NCI-H226 (cell line): ENCODE measurements around the gene LIN7C.

ENCODE experiments used
- DNase-seq: peaks from one replicate; pipeline ENCODE4 v3.0.0-alpha.2; 2015

Gene LIN7C

DNA sequence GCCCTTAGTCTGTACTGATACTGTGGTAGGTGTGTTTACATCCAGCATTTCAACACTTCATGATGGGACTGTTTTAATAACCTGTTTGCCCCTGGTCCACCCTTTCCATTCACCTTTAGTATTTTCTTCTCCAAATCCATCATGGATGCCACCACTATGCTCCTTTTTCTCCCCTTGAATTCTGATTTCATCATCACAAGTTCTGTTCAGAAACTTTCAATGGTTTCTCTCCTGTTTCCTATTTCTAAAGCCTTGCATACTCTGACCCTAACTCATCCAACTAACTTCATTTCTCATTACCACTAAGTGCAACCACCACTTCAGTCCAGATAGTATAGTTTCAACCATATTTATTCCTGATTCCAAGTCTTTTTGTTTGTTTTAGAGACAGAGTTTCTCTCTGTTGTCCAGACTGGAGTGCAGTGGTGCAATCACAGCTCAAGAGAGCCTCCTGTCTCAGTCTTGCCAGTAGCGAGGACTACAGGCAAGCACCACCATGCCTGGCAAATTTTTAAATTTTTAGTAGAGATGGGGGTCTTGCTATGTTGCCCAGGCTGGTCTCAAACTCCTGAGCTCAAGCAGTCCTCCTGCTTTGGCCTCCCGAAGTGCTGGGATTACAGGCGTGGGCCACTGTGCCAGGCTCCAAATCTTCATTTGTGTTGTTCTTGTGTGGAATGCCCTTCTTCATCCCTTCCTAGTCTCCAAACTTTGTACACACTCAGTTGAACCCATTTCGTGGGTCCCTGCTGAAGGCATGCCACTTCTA is 1.2 kb upstream of the LIN7C start:
- DNase-seq, result no peak

DNA sequence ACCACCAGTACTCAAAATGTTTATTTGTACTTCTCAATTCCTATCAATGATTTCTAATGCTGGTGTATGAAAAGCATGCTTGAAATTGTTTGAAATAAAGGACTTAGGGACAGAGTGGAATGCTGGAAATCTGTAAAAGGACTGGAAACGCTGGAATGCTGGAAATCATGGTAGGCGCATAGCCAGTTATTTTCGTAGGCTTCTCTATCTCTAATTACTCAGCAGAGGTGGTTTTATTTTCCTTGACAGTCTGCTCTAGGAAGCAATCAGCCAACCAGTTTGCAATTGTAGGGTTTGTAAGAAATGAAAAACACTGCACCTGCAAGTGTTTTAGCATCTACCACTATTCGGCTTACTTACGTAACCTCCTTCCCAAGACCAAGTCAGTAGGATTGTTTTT is 788 bp downstream of the LIN7C start:
- DNase-seq, result no peak

DNA sequence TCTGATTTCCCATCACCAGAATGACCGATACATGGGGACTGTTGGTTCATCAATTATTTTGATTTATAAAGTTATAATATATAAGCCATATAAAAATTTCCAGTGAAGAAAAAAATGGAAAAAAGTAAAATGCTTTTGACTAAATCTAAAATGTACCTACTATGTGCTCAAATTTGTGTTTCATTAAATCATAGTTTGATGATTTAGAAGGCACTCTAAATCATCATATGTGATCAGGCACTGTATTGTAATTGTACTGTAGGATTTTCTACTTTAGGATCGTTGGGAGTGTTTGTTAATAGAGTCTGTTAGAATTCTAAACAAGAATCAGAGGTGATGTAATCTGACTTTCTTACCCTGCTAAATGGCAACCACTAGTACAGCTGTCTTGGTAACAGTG is 2.4 kb downstream of the LIN7C start:
- DNase-seq, result no peak

DNA sequence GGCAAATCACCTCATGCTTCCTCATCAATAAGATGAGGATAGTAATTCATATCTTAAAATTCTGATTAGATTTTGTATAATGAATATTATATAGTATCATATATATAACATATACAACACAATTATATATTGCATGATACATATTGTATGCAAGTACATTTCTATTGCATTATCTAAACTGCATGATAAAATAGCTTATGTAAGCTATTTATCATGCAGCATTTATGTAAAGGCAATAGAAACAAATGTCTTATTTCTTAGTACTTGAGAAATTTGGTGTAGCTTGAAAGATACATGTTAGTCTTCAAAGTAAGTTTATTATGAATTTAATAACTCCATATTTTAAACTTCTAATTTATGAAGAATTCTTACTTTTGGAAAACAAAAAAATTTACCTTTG is 5.5 kb downstream of the LIN7C start:
- no peak for DNase-seq

DNA sequence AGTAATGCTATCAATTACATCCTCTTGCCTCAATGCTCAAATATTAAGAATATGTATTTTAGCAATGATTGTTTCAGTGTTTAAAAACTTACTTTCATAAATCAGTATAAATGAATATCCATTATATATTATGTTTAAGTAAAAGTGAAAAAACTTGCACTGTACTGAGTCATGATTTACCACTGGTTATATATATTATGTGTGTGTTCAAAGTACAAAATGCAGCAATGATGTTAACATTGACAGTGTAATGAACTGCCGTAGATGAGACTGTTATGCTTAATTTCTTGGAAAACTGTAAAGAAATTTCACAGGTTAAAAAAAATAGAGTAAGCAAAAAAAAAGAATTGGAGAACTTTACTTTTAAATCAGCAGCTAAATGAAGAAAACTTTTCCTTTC is 8.7 kb downstream of the LIN7C start:
- DNase-seq, result no peak

DNA sequence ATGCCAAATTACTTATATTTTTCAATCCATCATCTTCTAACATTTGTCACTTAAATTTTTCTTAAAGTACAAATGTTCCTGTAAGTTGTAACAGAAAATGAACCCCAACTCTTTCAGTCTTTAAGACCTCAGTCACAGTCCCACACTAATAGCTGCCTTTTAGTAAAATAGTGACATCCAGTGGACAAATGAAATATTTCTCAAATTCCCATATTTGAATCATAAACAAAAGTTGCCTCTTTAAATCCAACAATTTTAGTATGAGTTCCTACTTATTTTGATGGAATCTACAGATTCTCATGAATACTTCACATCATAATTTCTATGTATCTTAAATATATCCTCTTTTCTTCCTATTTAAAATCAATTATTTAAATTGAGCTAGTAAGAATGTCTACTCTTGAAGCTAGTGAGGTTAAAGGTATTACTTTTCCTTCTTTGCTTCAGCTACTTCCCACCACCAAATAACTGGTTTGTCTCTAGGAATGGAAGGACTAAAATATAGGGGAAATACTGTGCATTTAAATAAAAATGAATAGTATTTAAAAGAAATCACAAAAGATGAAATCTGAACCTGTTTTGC is 9.2 kb downstream of the LIN7C start:
- DNase-seq, result peak; percentile 22

DNA sequence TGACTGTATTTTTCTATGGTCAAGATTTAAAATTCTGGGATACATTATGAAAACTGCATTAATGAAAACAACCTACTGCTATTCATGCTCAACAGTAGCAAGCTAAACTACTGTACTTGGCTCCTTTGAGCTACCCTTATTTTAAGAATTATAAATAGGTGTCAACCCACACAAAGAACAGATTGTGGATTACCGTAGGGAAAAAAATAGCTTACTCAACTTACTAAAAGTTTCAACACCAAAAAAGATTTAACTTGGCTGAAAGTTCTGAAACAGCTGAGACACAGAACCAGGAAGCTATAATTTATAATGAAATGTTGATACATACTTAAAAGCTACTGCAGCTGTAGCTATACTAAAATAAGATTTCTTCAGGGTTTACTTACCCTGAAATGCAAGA is 10.1 kb downstream of the LIN7C start:
- DNase-seq, result no peak

DNA sequence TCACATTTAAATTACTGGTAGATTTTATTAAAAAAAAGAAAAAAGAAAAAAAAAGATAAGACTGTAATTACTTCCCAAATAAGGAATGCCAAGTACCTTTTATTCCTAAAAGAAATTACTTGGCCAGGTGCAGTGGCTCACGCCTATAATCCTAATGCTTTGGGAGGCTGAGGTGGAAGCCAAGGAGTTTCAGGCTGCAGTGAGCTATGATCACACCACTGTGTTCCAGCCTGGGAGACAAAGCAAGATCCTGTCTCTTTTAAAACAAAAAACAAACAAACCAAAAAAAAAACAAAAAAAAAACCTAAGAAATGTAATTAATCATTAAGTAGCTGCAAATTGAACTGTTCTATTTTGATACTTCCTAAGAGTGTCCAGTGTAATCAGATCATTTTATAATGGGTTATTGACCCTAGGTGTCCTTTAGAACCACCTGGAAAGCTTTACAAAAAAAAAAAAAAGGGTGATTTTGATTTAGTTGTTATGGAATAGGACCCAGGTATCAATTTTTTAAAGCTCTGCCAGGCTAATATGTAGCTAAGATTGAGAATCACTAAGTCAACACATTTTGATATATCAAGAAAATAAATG is 10.8 kb downstream of the LIN7C start:
- no peak for DNase-seq

DNA sequence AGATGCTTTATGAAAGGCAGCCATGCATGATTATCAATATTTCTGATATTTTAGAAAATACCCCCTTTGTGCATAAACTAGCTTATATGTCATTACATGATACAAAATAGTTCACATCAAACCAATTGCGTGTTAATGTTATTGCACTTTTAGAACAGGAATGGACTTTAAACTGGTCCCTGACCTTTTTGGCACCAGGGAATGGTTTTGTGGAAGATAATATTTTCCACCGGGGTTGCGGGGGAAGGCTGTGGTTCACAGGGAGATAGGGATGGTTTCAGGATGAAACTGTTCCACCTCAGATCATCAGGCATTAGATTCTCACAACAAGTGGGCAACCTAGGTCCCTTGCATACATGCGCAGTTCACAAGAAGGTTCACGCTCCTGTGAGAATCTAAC is 17.5 kb downstream of the LIN7C start:
- no peak for DNase-seq

DNA sequence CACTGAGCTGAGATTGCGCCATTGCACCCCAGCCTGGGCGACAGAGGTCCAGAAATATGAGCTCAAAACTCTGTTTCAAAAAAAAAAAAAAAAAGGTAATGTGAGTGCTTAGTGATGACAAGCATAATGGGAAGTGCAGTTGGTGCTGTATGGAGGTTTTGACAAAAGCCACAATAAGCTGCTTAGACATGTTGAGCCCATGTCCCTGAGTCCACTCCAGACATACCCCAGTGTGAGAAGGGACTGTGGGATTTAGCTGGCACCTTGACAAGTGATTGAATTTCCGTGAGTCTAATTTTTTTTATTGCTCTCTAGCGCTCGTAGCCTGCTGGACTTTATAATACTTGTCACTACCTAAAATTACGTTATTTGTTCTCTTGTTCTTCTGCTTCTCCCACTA is 18.9 kb downstream of the LIN7C start:
- DNase-seq, result no peak

DNA sequence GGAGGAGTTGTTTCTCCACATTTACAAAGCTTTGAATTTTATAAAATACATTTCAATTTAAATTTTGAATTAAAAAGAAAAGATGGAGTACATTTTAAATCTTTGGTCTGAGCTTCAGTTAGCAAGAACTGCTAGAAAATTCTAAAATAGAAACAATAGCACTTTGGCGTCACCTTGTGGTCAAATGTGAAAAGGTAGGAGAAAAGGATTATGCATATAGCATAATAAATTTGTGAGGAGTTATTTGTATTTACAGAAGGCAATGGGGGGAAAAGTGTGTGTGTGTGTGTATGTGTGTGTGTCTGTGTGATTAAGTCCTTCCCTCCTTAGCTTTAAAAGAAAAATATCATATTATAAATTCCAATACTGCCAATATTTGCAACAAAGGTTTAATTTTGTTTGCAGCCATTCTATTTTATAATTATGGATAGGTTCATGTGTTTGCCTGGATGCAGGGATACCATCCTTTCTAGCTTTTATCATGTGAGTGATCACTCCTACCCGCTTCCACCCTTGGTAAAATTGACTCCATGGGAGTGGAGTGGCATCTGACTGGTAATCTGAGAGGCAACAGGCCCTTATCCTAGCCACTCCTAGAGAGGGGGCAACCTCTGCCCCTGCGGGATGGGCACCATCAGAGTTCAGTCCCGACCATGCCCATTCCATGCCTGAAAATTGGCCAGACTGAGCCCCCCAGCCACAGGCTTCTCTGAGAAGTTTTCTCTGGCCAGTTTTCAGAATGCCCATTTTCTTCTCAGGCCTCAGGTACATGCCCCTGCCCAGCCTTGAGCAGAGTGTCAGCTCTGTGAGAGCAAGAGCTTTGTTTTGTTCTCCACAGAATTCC is 20.4 kb downstream of the LIN7C start:
- DNase-seq, result peak; percentile 22

DNA sequence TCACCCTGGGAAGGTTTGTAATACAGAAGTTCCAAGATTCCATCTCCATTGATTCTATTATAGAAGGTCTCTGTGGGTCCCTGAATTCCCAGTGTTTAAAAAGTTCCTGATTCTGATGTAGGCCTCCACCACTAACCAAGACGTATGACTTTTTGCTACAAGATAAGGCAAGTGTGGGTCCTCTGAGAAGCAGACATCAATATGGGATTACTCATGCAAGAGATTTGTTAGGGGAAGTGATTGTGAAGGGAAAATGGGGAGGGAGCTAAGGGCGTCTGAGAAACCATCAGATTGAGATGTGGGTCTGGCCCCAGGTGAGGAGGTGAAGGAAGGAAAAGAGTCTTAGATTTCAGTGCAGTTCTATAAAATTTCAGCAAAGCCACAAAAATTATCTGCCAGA is 23.8 kb downstream of the LIN7C start:
- DNase-seq, result no peak

DNA sequence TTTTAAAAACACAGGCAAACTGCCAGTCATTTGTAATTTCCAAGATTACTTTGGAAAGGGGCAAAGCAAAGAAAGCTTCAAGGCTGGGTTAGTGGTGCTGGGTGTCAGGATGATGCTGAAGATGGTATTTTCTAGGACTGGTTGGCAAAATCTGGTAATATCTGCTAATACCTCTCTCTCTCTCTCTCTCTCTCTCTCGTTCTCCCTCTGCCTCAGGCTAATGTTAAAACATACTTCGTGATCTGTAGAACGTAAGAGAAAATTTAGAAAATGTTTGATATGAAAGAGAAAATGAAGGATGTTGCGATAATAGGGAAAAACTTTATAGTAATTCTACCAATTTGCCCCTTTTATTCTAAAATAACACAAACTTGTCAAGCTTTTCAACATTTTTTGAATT is 24.6 kb downstream of the LIN7C start:
- DNase-seq, result no peak

DNA sequence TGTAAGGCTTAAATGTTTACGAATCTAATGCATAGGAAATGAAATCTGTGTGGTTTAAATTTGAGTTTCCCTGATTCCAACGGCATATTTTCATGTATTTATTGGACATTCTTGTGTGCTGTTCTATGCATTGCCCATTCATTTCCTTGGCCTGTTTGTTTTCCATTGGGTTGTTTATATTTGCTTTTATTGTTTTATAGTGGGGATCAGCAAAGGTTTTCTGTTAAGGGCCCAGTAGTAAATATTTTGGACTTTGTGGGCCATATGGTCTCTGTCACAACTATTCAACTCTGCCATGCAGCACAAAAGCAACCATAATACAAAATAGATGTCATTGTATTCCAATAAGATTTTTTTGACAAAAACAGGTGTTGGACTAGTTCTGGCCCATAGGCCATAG is 28.7 kb downstream of the LIN7C start:
- DNase-seq, result no peak

DNA sequence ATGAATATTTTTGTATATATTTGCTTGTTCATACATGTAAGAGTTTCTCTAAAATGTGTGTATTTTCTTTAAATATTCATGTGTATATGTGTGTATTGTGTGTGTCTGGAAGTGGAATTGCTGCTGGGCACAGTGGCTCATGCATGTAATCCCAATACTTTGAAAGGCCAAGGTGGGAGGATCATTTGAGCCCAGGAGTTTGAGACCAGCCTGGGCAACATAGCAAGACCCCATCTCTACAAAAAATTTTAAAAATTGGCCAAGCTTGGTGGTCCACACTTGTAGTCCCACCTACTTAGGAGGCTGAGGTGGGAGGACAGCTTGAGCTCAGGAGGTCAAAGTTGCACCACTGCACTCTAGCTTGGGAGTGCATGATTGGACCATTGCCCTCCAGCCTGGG is 29.3 kb downstream of the LIN7C start:
- no peak for DNase-seq

DNA sequence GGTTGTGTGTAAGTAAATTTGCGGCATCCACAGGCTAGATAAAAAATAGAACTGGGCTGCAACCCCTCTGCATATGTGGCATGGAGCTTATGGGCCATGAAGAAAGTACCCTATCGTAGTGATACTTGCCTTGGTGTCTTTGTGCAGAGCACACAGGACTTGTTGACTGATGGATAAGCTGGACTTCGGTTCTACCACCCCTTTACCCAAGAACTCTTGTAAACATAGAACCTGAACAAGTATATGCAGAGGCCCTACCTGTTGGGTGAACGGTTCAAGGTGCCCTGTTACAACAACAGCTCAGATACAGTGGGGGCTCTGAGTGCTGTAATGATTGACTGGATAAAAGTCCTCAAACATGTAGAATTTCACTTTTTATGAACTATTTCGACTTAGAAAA is 30.9 kb downstream of the LIN7C start:
- no peak for DNase-seq

DNA sequence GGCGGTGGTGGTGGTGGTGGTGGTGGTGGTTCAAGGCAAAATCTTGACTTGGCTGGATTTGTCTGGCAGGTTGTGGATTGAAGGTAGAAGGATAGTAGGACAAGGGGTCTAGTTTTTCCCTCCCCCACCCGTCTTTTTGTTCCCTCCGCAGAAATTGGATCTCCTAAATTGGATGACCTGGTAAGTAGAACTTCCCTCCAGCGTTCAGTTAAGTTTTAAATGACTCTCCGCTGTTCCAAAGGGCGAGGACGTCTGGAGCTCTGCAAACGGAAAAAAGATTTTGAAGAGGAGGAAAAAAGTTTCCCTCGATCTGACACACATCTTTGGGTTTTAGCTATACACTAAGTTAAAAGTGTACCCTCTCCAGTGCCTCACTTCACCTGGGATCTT is 33.6 kb downstream of the LIN7C start:
- no peak for DNase-seq

DNA sequence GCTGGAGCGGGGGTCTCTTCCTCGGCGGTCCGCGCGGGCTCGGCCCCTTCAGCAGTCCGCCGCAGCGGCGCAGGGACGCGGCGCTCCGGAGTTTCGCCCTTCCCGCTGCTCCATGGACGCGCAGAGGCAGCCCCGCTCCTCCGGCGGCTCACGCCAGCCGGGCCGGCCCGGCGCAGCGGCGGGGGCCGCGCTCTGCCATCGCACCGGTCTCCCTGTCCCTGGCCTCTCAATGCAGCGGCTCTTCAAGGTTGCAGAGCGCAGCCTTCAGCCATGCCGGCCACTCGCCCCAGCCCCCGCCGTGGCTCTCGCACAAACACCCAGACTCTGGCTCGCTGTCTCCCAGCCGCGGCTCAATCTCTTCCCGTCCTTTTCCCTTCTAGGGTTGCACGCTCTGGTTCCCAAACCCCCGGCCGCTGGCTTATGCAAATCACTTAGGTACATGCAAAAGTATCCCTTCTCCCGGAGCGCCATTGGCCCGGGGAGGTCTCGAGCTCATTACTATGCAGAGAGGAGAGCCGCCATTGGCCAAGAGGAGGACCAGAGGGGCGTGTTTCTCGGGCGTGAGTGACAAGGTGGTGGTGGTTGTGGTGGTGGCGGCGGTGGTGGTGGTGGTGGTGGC is 34.1 kb downstream of the LIN7C start, which contains the start of gene LGR4:
TSS of gene LGR4 (minus strand) at position 393 of the 619 bp plus-strand sequence. CDS start 488 bp downstream, outside the sequence.
- DNase-seq, result peak; percentile 92

DNA sequence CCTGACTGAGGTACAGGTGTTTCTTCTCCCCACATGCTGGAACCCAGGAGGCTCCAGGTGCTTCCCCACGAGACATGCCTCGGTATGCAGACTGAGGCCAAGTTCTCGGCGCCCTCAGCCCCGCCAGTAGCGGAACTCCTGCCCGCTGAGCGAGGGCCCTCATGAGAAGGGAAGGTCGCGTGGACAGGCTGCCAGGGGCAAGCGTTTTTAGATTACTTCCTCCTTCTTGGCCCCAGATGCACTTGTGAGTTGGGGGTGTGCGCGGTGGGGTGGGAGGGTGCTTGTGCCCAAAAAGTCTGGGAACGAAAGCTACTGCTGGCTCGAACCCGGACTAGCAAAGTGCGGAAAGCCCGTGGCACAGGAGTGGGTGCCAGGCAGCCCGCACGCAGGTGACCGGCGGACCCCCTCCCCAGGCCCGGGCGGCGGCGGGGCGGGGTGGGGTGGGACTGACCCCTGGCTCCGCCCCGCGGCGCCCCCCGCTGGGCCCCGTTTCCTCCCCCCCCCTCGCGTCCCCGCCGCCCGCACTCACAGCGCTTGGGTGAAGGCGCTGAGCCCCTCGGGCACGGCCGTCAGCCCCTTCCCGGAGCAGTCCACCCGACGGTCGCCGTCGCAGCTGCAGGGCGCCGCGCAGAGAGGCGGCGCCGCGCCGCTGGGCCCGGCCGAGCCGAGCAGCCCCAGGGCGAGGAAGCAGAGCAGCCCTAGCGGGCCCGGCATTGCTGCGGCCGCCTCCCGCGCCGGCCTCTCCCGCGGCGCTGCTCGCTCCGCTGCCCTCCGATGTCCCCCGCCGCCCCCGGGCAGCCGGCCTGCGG is 34.8 kb downstream of the LIN7C start:
- no peak for DNase-seq

DNA sequence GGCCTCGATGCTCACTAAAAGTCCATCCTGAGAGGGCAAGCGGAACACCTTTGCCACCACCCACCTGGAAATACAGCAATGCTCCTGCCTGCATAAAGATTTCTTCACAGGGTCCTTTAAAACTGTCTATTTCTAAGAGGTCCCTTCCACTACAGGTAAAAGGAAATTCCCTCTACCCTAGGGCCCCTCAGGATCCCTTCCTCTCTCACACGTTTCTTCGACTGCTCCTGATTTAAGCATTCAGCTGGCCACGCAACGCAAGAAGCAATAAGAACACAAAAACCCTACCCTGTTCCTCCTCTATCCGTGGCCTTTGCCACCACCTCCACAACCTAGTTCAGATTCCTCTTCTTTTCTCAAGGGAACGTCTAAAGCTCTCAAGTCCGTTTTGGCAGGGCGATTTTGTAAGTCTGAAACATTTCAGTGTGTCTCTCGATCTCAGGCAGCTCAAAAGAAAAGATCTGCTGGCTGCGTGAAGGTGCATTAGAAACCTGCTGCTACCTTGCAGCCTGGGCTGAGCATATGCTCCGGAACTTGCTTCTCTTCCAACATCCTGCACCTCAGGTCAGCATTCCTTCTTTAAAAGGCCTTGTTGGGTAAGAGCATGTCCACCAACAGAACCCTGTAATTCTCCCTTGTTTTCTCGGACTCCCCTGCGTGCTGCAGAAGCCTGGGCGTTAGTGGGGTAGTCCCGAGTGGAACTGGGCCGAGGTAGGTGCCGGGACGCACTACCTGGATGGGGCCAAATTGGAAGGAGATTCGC is 35.6 kb downstream of the LIN7C start:
- no peak for DNase-seq

DNA sequence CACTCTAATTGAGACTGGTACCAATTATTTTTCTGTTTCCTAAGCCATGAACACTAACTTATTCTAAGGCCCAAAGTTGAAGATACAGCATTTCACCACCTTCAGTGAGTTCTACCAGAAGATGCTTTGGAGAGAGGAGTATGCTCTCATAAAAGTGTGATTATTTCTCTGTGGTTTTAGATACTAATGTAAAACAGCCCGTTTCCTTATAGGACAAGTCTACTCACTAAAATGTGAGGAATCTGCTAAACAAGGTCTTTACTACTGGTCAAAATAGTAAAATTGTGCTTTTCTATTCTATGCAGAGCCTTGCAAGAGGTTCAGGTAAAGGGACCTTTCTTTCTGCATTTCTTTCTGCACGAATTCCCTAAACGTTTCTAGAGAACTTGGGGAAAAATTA is 36.4 kb downstream of the LIN7C start:
- DNase-seq, result no peak
